ENCODE data around the gene TPSD1.
"Not testable (repeated sequence)": the region's sequence is repeated elsewhere in the genome, so short reads cannot be mapped to it uniquely, and the experiment has no call there.

The TPSD1 gene

DNA sequence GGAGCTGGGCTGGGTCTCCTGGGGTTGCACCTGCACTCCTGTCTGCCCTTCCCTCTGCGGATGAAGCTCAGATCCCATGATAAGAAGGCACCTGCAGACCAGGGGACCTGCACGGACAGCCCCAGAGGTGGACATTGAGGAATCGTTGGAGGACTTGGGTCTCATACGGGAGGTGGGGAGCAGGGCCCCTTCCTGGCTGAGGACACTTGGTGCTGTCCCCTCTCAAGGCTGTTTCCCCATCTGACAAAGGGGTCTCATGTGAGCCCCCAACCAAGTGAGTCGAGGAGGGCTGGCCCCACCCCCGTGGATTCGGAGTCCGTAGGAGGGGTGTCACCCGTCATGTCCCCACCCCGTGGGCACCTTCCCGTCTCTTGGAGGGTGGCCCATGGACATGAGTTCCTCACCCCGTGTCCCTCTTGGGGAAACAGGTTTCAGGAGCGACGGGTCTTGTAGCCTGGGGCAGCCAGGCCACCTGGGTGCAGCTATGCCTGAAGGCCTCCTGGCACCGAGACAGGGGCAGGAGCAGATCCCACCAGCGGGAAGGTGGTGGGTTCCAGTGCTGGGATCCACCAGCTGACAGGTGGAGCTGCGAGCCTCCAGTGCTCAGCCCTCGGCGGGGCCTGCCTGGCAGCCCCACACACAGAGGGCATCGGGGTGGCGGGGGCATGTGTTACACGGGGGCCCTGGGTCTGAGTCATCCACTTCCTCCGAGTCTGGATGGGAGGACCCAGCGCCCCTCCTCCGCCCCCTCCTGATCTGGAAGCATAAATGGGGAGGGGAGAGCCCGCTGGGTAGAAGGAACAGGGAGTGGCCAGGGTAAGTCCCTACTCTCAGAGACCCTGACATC, at the start of gene TPSD1:
TPSD1 (plus strand) TSS at position 794 of the 847 bp plus-strand sequence. CDS start 212 bp downstream, outside the sequence.
- not testable (repeated sequence) for DNase-seq

DNA sequence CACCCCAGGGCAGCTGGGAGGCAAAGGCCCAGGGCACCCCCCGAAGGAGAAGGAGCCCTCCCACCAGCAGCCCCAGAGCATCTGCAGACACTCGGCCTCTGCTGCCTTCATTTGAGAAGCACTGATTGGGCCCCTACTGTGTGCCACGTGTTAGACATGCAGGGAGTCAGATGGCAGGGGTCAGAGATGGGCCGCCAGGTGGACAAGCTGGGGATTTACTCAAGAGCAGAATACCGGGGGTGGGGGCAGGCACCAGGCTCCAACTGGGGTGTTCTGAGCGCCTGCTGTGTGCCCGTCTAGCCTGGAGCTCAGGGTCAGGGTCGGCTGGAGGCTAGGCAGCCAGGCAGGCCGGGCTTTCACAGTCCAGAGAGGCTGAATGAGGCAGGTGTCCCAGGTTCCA, 49.5 kb upstream of the TPSD1 start:
- DNase-seq, result no peak

DNA sequence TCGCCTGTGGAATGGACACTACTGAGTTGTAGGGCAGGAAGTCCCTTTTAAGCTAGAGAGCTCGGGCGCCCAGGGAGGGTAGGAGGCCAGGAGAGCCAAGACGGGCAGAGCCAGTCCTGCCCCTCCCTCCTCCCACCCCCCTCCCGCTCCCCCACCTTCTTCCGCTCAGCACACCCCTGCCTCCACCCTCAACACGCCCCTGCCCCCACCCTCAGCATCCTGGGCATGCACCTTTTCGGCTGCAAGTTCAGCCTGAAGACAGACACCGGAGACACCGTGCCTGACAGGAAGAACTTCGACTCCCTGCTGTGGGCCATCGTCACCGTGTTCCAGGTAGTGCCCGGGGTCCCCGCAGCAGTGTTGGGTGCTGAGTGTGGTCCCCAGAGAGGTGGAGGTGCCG, 49.1 kb upstream of the TPSD1 start:
- peak in 1 of 4 experiments; percentile 23 for DNase-seq

DNA sequence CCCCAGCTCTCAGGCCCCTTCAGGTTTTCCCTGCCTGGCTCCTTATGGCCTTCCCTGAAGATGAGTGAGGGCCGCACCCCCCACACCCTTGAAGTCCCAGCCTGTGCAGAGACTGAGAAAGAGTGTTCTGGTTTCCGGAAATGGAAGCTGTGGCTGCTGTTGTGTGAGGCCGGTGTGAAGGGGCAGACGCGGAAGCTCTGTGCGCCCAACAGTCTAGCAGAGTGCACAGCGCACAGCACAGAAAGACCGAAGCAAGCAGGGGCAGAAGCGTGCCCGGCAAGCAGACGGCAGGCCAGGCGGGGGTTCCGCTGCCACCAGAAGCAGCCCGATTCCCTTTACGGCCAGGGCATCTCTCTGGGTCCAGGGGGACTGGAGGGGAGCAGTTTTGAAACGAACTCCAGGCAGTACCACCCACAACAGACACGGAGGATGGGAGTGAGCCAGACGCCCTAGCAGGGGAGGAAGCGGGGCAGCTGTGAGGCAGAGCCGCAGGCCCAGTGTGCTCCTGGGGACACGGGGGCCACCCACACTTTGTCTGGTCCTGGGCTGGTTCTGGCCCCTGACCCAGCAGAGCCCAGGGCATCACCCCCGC, 47.5 kb upstream of the TPSD1 start:
- DNase-seq, result no peak

DNA sequence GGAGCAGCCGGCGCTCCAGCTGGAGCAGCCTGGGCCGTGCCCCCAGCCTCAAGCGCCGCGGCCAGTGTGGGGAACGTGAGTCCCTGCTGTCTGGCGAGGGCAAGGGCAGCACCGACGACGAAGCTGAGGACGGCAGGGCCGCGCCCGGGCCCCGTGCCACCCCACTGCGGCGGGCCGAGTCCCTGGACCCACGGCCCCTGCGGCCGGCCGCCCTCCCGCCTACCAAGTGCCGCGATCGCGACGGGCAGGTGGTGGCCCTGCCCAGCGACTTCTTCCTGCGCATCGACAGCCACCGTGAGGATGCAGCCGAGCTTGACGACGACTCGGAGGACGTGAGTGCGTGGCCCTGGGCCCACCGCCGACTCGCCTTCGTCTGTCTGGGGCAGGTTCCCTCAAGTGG, 46.8 kb upstream of the TPSD1 start:
- DNase-seq, result no peak

DNA sequence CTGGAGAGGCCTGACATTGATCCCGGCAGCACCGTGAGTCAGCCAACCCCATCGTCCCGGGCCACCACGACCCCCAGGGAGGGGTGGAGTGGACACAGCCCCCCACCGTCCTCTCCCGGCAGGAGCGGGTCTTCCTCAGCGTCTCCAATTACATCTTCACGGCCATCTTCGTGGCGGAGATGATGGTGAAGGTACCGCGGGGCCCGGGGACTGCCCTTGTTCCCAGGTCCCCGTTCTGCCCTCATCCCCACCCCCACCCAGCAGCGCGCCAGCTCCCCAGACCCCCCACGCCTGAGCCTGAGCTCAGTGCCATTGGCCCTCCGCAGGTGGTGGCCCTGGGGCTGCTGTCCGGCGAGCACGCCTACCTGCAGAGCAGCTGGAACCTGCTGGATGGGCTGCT, 45.4 kb upstream of the TPSD1 start:
- DNase-seq, result no peak

DNA sequence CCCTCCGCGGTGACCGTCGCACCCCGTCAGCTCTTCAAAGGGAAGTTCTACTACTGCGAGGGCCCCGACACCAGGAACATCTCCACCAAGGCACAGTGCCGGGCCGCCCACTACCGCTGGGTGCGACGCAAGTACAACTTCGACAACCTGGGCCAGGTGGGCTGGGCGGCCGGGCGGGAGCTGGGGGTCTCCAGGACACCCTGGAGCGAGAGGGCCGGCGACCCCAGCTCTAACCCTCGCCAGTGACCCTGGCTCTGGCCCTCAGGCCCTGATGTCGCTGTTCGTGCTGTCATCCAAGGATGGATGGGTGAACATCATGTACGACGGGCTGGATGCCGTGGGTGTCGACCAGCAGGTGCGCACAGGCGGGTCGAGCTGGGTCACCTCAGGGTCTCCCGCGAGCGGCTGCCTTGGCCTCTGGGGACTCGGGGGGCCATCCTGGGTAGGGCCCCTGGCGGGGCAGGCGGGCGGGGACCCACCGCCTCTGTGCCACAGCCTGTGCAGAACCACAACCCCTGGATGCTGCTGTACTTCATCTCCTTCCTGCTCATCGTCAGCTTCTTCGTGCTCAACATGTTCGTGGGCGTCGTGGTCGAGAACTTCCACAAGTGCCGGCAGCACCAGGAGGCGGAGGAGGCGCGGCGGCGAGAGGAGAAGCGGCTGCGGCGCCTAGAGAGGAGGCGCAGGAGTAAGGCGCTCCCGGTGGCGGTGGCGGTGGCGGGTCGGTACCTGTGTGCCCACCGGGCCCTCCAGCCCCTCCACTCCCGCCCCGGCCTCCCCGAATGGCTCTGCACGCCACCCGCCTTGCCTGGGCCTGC, 44.2 kb upstream of the TPSD1 start:
- DNase-seq, result no peak

DNA sequence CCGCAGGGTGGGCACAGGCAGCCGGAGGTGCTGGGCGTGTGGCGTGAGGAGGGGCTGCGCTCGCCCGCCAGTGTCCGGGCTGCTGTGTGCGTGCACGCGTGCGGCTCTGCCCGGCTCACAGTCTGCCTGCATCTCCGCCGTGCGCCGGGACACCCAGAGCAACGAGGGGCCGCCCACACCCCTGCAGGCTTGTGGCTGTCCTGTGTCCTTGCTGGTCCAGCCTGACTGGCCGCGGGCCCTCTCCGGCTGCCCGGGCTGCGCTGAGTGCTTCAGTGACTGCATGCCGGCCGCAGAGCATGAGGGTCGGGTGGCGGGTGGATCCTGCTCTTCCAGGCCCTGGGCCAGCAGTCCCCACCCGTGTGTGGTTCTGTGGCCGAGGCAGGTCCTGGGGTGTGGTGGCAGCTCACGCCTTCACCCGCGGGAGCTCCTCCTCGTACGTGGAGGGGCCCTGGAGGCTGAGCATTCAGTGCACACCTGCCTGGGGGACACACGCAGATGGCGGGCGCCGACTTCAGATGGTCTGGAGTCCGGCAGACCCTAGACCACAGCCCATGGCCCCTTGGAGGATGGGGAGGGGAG, 43.2 kb upstream of the TPSD1 start:
- no peak for DNase-seq

DNA sequence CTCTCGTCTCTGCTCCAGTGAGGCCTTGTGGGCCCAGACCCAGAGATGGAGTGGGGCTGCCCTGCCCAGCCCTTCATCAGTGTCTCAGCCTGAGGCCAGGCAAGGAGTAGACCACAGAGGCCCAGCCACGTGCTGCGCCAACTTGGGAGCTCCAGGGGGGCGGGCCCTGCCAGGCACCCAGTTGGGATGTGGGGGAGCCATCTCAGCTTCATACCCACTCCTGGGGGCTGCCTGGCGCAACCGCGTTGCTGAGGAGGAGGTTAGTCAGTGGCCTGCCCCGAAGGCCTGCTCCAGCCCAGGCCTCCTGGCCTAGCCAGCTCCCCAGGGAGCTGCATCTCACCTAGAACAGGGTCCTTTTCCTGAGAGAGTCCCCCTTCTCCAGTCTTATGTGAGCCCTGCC, 42.6 kb upstream of the TPSD1 start:
- no peak for DNase-seq

DNA sequence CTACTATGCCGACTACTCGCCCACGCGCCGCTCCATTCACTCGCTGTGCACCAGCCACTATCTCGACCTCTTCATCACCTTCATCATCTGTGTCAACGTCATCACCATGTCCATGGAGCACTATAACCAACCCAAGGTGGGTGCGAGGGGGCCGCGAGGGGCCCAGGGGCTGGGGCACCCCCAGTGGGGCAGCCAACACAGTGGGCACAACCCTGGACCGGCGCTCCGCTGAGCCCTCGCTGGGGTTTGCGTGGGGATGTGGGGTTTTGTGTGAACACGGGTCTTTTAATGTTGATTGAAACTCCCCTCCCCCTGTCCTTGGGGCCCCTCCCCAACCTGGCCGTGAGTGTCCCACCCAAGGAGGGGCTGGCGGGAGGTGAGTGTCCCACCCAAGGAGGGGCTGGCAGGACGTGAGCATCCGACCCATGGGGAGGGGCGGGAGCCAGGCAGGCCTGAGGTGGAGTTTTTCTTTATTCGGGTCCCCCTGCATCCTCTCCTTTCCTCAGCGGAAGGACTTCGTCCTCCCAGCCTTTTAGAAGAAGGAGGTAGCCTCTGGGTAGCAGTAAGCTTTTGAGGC, 42.0 kb upstream of the TPSD1 start:
- DNase-seq, result no peak

DNA sequence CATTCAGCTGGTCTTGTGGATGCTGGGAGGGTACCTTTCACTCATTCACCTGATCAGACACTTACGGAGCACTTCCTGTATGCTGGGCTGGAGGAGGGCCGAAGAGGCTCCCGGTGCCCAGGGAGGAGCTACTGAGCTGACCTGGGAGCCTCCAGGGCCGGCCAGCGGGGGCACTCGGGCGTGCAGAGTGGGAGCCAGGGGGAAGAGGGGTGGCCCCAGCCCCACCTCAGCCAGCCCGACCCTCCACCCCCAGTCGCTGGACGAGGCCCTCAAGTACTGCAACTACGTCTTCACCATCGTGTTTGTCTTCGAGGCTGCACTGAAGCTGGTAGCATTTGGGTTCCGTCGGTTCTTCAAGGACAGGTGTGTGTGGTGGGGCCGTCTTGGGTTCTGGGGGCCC, 41.1 kb upstream of the TPSD1 start:
- DNase-seq, result no peak

DNA sequence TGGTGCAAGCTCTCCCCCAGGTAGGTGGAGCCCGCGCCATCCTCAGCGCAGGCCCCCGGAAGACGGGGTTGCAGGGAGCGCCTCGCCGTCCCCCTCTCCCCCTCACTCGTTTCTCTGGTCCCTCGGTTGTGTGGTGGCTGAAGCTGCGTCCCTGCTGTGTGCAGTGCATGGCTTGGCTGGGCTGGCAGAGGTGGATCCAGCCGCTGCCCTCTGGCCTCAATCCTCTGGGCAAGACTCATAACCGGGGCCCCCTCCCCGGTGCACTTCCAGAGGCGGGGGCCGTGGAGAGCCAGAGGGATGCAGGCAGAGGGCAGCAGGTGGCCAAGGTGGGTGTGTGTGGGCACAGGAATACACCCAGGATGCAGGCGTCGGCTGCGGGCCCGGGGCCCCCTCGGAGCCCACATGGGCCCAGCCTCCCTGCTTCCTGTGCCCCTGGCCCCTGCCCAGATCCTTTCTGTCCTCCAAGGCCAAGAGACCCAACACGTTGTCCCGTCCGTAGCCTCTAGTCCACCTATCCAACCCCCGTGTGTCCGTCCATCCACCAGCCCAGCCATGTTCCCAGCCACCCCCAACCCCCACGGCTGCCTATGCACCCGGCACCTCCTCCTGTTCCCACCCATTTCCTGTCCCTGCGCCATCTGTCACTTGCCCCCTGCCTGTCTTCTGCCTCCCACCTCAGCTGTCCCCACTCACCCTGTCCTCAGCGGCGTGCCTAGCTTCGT, 40.1 kb upstream of the TPSD1 start:
- DNase-seq, result no peak

DNA sequence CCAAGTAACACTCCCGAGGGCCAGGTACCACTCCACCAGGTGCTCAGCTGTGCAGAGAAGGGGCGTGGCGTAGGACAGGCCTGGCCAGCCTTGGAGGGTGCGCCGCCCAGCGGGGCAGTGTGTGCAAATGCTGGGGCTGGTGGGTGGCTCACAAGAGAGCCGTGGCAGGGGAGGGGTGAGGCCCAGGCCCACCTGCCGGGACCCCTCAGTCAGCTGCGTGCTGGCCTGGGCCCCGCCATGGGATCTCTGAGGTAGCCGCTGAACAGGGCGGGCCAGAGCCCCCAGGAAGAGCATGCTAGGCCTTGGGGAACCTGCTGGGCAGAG, 39.6 kb upstream of the TPSD1 start:
- no peak for DNase-seq

DNA sequence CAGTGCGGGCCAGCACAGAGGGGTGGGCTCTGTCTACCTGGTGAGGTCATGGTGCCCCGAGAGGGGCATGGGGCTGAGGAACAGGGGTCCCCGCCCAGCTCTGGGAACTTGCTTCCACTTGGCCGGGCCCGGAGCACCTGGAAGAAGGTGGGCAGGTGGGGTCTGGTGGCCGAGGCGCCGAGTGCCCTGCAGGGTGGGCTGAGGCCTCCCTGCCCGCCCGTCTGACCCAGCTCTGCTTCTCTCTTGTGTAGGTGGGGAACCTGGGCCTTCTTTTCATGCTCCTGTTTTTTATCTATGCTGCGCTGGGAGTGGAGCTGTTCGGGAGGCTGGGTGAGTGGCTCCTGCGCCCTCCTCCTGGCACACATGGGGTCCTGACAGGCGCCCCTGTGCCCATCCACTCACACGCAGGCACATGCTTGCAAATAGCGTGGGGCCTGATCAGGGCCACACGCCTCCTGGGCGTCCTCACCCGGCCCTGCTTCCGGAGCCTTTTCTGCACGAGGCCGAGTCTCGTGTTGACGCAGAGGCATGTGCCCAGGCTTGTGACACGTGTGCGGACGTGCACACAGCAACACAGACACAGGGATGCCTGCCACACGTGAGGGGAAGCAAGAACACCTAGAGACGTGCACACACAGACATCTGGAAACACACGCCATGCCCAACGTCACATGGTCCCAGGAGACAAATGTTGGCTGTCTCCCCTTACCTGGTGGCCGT, 39.0 kb upstream of the TPSD1 start:
- DNase-seq, result no peak

DNA sequence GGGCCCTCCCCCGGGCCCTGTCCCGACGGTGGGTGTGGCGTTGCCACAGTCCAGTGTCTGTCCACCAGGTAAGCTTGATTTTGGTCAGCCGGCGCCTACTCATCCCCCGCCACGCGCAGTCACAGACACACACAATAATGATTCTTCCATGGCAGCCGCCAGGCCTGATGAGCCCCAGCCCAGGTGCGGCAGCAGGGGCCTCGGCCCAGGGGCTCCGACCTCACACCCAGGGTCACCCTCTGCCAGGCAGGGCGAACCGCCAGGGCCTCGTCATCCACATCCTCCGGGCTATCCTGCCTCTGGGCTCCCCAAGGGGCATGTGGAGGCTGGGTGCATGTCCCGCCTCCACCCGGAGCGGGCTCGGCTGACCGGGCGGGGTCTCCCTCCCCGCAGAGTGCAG, 38.3 kb upstream of the TPSD1 start:
- DNase-seq, result no peak

DNA sequence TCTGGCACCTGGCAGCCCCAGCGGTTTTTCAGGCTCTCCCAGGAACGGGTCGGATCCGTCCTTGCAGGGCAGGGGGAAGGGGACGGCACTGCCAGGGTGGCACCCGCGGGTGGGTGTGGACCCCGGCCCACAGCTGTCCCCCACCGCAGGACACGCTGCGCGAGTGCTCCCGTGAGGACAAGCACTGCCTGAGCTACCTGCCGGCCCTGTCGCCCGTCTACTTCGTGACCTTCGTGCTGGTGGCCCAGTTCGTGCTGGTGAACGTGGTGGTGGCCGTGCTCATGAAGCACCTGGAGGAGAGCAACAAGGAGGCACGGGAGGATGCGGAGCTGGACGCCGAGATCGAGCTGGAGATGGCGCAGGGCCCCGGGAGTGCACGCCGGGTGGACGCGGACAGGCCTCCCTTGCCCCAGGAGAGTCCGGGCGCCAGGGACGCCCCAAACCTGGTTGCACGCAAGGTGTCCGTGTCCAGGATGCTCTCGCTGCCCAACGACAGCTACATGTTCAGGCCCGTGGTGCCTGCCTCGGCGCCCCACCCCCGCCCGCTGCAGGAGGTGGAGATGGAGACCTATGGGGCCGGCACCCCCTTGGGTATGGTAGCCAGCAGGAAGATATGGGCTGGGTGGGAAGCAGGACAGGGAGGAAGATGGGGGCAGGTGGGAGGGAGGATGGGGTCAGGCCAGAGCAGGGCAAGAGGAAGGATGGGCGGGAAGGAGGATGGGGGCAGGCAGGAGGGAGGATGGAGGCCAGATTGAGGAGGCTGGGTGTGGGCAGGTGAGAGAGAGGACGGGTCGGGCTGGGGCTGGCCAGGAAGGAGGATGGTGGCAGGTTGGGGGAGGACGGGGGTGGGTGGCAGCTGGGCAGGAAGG, 37.6 kb upstream of the TPSD1 start:
- no peak for DNase-seq

DNA sequence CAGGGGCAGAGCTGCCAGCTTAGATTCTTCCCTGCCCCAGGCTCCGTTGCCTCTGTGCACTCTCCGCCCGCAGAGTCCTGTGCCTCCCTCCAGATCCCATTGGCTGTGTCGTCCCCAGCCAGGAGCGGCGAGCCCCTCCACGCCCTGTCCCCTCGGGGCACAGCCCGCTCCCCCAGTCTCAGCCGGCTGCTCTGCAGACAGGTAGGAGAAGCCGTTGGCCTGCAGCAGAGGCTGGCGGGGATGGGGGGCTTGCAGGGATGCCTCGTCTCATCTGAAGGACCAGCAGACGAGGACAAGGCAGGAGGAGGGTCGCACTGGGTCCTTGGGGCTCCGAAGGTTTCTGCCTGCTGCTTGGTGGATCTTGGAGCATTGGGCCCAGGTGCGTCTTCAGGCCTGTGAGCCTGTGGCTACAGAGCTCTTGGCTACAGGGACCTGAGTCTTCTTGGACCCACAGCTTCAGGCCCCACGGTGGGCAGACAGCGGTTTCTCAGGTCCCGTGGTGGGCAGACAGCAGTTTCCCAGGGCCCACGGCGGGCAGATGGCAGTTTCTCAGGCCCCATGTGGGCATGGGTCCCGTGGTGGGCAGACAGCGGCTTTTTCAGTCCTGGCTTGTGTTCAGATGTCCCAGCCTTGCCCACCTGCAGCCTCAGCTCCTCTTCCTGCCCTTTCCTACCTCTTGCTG, 36.8 kb upstream of the TPSD1 start:
- no peak for DNase-seq

DNA sequence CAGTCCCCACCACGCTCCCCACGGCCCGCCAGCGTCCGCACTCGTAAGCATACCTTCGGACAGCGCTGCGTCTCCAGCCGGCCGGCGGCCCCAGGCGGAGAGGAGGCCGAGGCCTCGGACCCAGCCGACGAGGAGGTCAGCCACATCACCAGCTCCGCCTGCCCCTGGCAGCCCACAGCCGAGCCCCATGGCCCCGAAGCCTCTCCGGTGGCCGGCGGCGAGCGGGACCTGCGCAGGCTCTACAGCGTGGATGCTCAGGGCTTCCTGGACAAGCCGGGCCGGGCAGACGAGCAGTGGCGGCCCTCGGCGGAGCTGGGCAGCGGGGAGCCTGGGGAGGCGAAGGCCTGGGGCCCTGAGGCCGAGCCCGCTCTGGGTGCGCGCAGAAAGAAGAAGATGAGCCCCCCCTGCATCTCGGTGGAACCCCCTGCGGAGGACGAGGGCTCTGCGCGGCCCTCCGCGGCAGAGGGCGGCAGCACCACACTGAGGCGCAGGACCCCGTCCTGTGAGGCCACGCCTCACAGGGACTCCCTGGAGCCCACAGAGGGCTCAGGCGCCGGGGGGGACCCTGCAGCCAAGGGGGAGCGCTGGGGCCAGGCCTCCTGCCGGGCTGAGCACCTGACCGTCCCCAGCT, 35.7 kb upstream of the TPSD1 start:
- DNase-seq, result no peak

DNA sequence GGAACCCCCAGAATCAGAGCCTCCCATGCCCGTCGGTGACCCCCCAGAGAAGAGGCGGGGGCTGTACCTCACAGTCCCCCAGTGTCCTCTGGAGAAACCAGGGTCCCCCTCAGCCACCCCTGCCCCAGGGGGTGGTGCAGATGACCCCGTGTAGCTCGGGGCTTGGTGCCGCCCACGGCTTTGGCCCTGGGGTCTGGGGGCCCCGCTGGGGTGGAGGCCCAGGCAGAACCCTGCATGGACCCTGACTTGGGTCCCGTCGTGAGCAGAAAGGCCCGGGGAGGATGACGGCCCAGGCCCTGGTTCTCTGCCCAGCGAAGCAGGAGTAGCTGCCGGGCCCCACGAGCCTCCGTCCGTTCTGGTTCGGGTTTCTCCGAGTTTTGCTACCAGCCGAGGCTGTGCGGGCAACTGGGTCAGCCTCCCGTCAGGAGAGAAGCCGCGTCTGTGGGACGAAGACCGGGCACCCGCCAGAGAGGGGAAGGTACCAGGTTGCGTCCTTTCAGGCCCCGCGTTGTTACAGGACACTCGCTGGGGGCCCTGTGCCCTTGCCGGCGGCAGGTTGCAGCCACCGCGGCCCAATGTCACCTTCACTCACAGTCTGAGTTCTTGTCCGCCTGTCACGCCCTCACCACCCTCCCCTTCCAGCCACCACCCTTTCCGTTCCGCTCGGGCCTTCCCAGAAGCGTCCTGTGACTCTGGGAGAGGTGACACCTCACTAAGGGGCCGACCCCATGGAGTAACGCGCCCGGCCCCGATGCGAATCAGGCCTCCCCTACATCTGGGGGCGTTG, 34.8 kb upstream of the TPSD1 start:
- DNase-seq, result no peak
